ENCODE data around the gene KRTAP27-1.
A peak's percentile ranks its signal among the peaks of the same experiment; 100 is the strongest.

The KRTAP27-1 gene, protein sequence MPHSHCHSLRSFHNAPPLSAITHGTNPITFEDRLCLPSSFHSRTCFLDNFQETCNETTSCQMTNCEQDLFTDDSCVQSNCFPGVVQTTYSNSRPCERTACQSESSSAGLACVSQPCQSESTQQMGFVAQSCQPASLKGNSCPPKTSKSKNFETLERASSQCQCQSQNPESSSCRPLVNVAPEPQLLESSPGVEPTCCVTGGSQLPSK

DNA sequence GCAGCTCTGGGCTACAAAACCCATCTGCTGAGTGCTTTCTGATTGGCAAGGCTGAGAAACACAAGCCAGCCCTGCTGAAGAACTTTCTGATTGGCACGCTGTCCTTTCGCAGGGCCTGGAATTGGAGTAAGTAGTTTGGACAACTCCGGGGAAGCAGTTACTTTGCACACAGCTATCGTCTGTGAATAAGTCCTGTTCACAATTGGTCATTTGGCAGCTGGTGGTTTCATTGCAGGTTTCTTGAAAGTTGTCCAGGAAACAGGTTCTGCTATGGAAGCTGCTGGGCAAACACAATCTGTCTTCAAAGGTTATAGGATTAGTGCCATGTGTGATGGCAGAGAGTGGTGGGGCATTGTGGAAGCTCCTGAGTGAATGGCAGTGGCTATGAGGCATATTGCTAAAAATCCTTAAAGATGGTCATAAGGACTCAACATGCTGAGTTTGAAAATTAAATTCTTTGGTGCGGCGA is at the start of gene KRTAP27-1:
Gene KRTAP27-1 (minus strand): TSS at position 419 of the 469 bp plus-strand sequence. CDS start 26 bp downstream, at position 393.
- no peak for DNase-seq (ENCODE audit: low read depth in 3 of 3)

DNA sequence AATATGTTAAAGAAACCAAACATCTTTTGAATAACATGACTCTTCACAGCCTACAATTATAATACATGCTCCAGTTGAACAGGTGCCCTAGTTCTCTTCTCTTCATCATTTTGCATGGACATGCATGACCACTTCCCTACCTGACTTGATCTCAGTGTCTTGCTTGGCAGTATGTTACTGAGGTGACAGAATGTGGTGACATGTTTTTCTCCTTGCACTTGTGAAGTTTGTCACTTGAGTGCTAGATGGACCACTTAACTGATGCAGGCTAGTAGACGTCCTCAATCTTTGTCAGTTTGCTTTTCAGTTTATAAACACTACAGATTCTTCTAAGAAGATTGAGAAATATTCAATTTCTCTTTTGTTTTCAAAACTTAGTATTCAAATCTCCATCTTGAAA is 44.7 kb upstream of the KRTAP27-1 start:
- DNase-seq (ENCODE audit: low read depth in 3 of 3) = no peak

DNA sequence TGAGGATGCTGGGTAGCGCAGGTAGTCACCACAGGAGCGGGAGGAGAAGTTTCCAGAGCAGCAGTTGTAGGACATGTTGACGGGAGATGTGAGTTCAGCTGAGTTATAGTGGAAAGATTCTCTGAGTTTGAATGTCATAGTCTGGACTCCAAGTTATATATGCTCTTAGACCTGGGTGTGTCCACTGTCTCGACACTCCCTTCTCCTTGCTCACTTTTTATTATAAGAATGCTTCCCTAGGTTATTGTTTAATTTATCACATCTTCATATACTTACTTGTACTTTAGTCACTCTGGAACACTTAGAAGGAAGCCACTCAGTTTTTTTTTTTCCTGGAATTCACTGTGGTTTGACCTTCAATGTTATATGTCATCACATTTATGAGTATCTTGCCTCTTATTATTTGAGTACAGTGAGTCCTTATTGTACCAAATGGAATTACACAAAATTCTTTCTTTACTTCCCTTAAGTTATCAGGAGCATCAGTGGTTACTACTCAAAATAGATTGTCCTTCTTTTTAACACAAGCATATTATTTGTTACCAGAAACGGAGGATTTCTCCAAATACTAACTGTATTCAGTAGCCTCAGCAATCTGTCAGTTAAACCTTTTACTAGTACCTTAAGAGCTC is 34.8 kb upstream of the KRTAP27-1 start, which contains the start of gene KRTAP13-2:
Gene KRTAP13-2 (minus strand): TSS at position 133 of the 632 bp plus-strand sequence. CDS start 58 bp downstream, at position 75.
- no peak for DNase-seq (ENCODE audit: low read depth in 3 of 3)

DNA sequence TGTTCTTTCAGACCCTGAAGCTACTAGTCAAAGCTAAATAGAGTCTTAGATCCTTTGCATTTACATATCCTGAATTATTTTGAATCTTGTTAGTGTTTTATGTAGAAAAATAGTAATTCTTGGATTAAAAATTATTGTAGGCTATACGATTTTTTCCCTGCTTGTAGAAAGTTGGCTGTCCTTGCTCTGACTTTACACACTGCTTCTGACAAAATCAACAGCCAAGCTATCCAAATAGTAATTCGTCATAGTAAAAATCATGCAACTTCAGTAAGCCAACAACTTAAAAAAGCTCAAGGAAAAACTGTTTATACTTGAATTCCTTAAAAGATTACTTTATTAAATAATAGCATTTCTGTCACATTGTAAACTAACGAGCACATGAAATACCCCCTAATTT is 18.4 kb upstream of the KRTAP27-1 start:
- no peak for DNase-seq (ENCODE audit: low read depth in 3 of 3)

DNA sequence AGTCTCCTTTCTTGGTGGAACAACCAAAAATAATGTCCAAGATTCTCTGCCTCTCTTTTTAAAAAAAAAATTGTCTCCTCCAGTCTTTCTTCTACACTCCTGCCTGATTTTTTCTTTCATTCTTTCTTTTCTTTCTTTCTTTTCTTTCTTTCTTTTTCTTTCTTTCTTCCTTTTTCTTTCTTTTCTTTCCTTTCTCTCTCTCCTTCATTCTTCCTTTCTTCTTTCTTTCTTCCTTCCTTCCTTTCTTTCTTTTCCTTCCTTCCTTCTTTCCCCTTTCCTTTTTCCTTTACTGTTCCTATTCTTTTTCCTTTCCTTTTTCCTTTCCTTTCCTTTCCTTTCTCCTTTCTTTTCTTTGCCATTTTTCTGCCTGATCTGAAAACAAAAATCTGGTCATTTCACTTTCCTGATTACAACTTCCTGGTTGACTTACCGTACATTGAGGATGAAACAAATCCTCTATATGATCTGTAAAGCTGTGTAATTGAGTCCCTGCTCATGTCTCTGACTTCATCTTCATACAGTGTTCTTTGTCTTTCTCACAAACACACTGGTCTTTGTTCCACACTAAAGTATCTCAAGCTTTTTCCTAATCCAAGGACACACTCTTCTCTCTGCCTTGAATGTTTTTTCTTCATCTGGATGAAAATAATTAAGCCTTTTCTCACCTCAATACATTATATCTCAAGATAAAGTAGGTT is 17.0 kb upstream of the KRTAP27-1 start:
- DNase-seq (ENCODE audit: low read depth in 3 of 3) = no peak

DNA sequence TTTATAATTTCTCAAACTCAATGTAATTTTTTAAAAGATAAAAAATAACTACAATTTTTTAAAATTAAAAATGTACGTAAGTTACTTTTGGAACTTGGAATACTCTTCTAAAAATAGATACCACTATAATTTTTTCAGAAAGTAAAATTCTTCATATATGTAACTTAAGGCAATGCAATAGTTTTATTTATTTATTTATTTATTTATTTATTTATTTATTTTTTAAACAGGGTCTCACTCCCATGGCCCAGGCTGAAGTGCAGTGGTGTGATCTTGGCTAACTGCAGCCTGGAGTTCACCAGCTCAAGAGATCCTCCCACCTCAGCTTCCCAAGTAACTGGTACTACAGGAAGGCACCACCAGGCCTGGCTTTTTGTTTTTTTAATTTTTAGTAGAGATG is 14.0 kb upstream of the KRTAP27-1 start:
- no peak for DNase-seq (ENCODE audit: low read depth in 3 of 3)

DNA sequence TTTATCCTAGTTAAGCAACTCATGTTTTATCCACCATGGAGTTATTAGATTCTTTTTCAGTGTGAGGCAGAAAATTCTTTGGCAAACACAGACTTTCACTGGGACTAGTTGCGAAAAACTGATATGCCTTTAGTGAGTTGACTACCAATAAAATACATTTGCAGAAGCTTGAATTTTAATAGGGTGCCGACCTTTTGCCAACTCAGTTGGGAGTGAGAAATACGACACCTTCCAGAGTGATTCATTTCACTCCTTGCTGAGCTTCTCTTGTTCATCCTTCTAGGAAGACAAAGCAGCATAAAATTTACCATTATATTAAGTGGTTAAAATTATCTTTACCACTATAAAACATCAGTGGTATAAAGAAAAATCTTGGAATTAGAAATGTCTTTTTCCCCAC is 12.1 kb upstream of the KRTAP27-1 start:
- DNase-seq (ENCODE audit: low read depth in 3 of 3) = no peak

DNA sequence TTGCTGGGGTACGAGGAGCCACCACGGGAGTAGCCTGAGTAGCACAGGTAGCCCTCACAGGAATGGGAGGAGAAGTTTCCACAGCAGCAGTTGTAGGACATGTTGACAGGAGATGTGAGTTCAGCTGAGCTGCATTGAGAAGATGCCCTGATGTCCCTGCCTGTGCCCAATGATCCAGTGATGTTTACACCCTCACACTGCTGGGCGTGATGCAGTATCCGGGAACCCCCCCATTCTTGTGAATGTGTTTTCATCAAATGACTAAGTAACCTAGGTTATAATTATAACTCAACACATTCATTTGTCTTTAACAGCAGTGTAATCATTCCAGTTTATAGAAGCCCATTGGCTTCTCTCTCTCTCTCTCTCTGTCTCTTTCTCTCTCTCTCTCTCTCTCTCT is 11.0 kb upstream of the KRTAP27-1 start, which contains the start of gene KRTAP23-1:
Gene KRTAP23-1 (minus strand): TSS at position 101 of the 400 bp plus-strand sequence. CDS start 0 bp downstream, at position 101.
- no peak for DNase-seq (ENCODE audit: low read depth in 3 of 3)

DNA sequence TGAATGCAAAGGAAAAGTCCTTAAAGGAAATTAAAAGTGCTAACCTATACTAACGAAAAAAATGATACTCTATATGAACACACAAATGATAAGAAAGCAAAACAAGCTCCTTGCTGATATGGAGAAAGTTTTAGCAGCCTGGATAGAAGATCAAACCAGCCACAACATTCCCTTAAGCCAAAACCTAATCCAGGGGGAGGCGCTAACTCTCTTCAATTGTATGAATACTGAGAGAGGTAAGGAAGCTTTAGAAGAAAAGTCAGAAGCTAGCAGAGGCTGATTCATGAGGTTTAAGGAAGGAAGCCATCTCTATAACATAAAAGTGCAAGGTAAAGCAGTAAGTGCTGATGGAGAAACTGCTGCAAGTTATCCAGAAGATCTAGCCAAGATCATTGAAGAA is 7.5 kb upstream of the KRTAP27-1 start:
- DNase-seq (ENCODE audit: low read depth in 3 of 3) = no peak

DNA sequence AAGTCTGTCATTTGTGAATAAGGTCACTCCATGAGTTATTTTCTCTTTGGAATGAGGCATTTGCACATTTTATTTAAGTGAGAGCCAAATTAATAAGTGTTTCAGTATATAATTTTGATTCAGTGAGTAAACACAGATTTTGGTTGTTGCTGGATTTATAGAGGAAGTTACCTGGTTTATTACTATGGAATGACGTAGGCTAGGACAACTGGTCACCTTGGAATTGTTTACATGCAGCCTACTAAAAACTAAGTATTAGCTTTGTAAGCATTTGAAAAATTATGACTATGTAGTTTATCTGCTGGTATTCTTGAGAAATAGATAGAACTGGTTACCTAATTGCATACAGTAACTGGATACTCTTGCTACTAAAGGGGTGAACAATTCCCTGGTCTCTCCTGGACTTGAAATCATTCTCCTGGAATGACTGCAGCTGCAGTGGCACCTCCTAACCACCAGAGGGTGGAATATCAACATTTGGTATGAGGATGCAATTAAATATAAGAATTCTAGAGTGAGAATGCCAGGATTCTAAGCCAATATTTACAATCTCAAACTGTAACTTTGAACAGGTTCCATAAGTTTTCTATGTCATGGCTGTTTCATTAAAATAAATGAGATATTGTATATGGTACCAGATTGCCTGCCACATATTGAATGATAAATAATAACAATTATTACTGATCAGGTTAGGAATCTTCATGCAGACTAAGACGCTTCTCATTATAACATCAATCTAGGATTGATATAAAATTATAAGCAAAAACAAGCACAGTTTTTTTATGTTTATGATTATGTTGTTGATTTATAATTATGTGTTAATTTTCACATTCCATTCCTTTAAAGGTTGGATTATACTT is 3.5 kb upstream of the KRTAP27-1 start:
- peak in 2 of 3 experiments; percentile 2 to 29 for DNase-seq (ENCODE audit: low read depth in 3 of 3)

DNA sequence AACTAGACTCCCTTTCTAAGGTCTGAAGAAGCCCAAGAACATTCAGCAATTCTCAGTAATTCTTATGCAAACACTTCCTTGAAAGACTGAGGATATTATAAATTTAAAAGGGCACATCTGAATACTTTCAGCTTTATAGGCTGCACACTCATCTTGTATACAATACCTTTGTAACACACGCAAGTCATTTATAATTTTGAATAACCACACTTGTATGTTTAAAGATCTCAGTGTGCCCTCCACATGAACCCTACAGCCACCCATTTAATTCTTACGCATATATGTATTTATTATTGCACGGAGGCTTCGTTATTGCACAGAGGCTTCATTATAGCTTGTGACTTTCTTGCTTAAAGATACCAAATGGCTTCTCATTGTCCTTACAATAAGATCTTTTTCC is 1.2 kb upstream of the KRTAP27-1 start:
- no peak for DNase-seq (ENCODE audit: low read depth in 3 of 3)

DNA sequence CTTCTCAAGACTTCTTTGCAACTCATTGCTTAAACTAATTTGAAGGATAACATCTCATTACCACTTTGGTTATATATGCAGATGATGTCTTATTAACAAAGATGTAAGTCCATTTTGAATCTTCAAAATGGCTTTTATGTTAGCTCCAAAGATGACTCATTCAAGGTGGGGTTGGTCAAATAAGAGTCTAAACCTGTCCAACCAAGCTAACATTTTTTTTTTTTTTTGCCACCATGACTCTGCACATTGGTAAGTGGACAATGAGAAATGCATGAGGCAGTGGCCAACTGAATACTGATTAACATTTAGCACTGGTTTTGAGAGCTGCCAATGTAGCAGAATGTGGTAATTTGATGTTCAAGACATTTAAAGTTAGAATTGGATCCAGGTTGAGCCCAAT is 278 bp upstream of the KRTAP27-1 start:
- no peak for DNase-seq (ENCODE audit: low read depth in 3 of 3)

DNA sequence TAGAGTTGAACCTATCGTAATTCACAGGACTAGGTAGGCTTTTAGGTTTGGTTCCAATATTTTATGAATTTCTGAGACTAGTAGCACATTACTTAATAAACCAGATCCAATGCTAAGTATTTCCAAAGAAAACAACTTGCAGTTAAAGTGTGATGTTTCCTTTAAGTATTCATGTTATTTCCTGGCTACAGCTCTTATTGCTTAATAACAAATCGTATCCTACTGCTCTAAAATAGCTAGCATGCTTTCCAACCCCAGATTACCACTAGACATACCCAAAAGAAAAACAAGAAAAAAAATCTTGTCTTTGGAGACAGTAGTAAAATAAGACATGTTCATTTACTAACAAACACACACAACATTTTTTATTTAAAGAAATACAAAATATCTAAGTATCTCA is 898 bp downstream of the KRTAP27-1 start:
- DNase-seq (ENCODE audit: low read depth in 3 of 3) = no peak

DNA sequence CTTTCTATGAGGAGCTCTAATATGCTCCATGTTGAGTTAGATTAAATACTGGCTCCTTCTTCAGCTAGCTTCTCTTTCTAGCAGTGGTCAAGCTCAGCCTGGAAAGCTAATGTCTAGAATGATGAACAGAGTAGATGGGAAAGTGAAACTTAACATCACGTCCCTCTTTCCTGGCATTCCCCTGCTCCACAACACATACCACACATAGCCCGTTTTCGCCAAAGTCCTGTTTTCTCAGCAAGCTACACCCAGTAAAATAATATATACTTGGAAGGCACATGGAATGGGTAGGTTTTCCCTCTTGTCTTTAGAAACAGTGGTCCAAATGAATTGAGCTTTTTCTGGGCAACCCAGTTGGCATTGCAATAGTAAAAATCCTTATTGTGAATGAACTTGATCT is 3.8 kb downstream of the KRTAP27-1 start:
- DNase-seq (ENCODE audit: low read depth in 3 of 3) = no peak

DNA sequence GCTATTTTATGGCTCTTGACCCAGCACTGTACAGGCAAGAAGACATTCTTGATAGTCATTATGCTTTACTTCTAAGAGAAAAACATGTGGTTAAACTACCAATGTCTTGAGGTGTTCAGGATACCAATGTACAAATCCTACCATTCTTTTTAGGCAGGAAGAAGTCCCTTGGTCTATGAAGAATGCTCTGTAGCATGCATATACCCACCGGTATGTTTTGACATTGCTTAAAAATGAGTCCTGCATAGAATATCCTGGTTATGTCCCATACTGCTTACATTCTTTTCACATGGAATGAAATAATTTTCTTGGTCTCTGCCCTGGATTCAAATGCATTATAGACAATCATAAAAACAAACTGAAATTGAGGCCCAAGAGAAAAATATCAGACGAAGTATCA is 4.8 kb downstream of the KRTAP27-1 start:
- no peak for DNase-seq (ENCODE audit: low read depth in 3 of 3)

DNA sequence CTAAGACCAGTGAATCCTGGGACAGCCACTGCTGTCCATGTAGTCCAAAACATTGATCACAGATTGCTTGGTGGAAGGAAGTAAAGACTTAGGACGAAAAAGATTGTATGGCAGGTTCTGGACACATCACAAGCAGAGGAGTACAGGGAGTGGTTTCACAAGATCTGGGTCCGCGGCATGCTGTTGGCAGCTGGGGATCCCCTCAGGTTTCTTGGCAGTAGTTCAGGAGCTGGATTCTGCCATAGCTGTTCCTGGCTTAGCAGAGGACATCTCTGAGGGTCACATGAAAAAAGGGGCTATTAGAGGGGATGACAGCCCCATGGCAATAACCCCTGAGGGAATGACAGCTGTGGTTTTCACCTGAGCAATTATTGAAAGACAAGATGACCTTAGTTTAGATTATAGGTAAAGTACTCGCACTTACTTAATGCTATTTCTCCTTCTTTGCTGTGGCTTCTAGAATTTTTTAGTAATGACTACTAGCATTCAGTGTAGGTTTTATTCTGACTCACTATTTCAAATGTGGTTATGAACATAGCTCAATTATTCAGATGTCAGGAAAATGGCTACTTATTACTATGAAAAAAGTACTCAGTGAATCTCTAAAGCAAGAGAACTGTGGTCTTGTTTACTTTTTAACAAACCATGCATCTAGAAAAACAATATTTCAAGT is 8.2 kb downstream of the KRTAP27-1 start:
- DNase-seq (ENCODE audit: low read depth in 3 of 3) = no peak

DNA sequence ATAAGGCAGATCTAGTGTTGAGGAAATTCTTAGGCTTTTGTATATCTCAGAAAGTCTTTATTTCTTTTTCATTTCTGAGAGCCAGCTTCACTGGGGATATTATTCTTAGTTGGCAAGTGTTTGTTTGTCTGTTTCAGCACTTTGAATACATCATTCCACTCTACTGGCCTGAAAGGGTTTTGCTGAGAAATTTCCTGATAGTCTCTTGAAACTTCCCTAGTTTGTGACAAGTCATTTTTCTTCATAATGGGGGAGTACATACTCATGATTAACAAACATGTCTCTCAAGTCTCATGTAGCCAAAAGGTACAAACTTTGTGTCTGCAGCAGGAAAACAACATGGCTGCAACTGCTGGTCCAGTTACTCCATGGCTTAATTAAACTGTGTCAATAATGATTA is 11.1 kb downstream of the KRTAP27-1 start:
- DNase-seq (ENCODE audit: low read depth in 3 of 3) = no peak

DNA sequence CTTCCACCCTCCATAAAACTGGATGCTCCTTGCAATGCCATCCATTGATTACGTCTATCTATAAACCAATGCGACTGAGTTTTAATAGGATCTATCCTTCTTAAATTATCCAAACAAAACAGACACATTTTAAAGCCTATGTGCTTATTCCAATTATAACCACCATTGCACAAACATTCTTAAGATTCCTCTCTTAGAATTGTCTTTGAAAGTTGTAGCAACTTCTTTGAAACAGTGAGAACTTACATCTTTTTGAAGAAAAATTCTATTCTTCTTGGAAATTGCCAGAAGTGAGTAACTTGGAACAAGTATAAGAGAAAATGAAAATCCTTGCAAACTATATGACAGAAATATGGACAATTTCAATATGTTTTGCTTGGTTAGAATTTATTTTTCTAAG is 17.3 kb downstream of the KRTAP27-1 start, which contains the start of gene KRTAP26-1:
Gene KRTAP26-1 (minus strand): TSS at position 101 of the 400 bp plus-strand sequence. CDS start 280 bp downstream, outside the sequence.
- DNase-seq (ENCODE audit: low read depth in 3 of 3) = no peak

DNA sequence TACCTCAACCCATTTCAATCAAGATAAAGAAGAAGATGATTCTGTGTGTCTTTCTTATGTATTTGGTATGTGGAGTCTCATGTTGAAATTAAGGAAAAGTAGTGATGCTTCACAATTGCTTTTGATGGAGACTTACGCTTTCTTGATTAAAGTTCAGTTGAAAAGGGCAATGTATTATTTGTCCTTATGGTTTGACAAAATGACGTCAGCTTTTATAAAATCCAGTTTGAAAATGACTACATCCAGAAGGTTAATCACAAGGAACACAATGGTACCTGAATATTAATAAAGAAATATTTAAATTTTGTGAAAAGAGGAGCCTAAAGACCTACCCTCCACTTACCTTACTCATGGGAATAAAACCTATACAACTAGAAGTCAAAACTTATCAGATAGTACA is 21.8 kb downstream of the KRTAP27-1 start:
- DNase-seq (ENCODE audit: low read depth in 3 of 3) = no peak

DNA sequence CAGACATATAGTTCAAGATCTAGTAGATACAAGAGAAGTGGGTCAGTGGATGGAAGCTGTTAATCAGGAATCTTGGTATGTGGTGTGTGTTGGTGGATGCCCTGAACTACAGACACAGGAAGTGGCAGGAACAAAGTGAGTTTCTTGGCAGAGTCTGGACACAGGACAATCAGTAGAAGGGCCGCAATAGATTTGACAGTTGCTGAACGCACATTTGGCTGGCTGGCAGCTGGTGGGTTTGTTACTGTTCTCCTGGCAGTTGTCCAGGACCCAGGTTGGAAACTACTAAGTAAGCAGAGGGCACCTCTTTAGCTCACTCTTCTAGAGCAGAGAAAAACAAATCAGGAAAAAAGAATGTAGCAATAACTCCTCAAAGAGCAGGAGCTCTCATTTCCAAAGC is 30.6 kb downstream of the KRTAP27-1 start:
- DNase-seq (ENCODE audit: low read depth in 3 of 3) = no peak

DNA sequence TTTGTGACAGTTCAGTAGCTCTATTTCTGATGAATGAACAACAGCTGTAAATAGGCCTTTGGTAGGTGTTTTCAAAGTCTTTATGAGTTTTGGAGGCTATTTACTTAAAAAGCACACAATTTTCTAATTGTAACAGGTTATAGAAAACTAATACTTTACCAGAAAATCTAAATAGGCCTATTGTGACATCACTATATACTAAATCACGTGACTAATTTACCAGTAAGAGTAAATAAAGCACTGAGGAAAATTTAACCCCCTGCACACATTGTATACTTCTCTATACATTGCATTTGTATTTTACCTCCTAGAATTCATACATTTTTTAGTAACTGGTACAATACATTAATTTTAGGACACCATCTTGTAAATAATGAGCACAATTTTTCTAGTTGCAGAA is 32.4 kb downstream of the KRTAP27-1 start:
- no peak for DNase-seq (ENCODE audit: low read depth in 3 of 3)

All from stimulated activated CD4-positive, alpha-beta T cell treated with anti-CD3 and anti-CD28 coated beads, TNF-alpha, amount 100 ng/mL, for 24 hours (primary cell).